Keratinocyte (primary cell): Measurements from ENCODE around the gene SDCCAG8. TPM values are rescaled to one million over a fixed set of nuclear protein-coding genes. Genes with fewer than 3 reads are reported as not detected.

Experiments
- DNase-seq: peaks from one replicate; pipeline ENCODE4 v3.0.0-alpha.2; 2011; ENCODE audit warnings: low read depth, missing footprints, low spot score
- FAIRE-seq: peaks from 2 replicates; lab custom pipeline; 2011; peaks lifted over from hg19 to GRCh38; lab: Jason Lieb, UNC
- H2AFZ ChIP-seq: 2 replicates; pipeline ENCODE4 v1.6.0; 2012; ENCODE audit warnings: low read length, control low read depth, inconsistent platforms; ENCODE audit not compliant: control insufficient read depth
- H3K27ac ChIP-seq: 2 replicates; pipeline ENCODE4 v1.5.1; 2011; ENCODE audit warnings: low read length; ENCODE audit not compliant: control insufficient read depth, insufficient read depth
- H3K27me3 ChIP-seq: 3 replicates; pipeline ENCODE4 v1.6.0; 2011; ENCODE audit warnings: low read length; ENCODE audit not compliant: control insufficient read depth, insufficient read depth; ENCODE audit errors: extremely low read depth
- H3K36me3 ChIP-seq, 2 experiments: 2 replicates in 1 of 2; 3 replicates in 1 of 2; pipeline ENCODE4 v1.5.1; 2011; ENCODE audit warnings: low read length in 2 of 2, mild to moderate bottlenecking in 1 of 2; ENCODE audit not compliant: control insufficient read depth in 2 of 2, insufficient read depth in 2 of 2; ENCODE audit errors: extremely low read depth in 1 of 2
- H3K4me1 ChIP-seq: 3 replicates; pipeline ENCODE4 v1.5.1; 2011; ENCODE audit warnings: low read length; ENCODE audit not compliant: control insufficient read depth, insufficient read depth; ENCODE audit errors: extremely low read depth
- H3K4me2 ChIP-seq: 3 replicates; pipeline ENCODE4 v1.6.0; 2011; ENCODE audit warnings: low read depth, low read length; ENCODE audit not compliant: control insufficient read depth, insufficient read depth; ENCODE audit errors: extremely low read depth
- H3K4me3 ChIP-seq, 3 experiments: fragments of 200-600 bp in 1 of 3; sonication (generic) in 1 of 3; 2 replicates in 2 of 3; 3 replicates in 1 of 3; pipeline ENCODE4 v1.5.1; 2011 to 2016; ENCODE audit warnings: low read length in 3 of 3, mild to moderate bottlenecking in 3 of 3, control low read depth in 2 of 3, inconsistent platforms in 1 of 3, low read depth in 1 of 3, mixed read lengths in 1 of 3, mixed run types in 1 of 3, moderate library complexity in 1 of 3; ENCODE audit not compliant: control insufficient read depth in 2 of 3, insufficient read depth in 2 of 3; ENCODE audit errors: extremely low read depth in 1 of 3
- H3K79me2 ChIP-seq: 2 replicates; pipeline ENCODE4 v1.6.0; 2012; ENCODE audit warnings: low read length; ENCODE audit not compliant: control insufficient read depth, insufficient read depth
- H3K9ac ChIP-seq: 3 replicates; pipeline ENCODE4 v1.6.0; 2011; ENCODE audit warnings: low read length; ENCODE audit not compliant: control insufficient read depth, insufficient read depth; ENCODE audit errors: extremely low read depth
- H3K9me1 ChIP-seq: 3 replicates; pipeline ENCODE4 v1.6.0; 2011; ENCODE audit warnings: low read length; ENCODE audit not compliant: control insufficient read depth, insufficient read depth; ENCODE audit errors: extremely low read depth
- H3K9me3 ChIP-seq: 2 replicates; pipeline ENCODE4 v1.5.1; 2012; ENCODE audit warnings: low read depth, low read length; ENCODE audit not compliant: control insufficient read depth
- H4K20me1 ChIP-seq: 3 replicates; pipeline ENCODE4 v1.6.0; 2011; ENCODE audit warnings: low read length; ENCODE audit not compliant: control insufficient read depth, insufficient read depth; ENCODE audit errors: extremely low read depth
- EZH2 ChIP-seq: IDR thresholded peaks from one replicate; pipeline ENCODE4 v1.6.1; 2012; ENCODE audit warnings: inconsistent platforms, mild to moderate bottlenecking, low read length, moderate library complexity
- dilution Hi-C: fragments of 300-500 bp; cut with MboI; formaldehyde crosslinking; loops from one replicate; pipeline ENCODE4 v1.7.0; 2020; ENCODE audit warnings: low sequenced_read_pairs; ENCODE audit not compliant: extremely low pct_ligation_motif_present
- polyA plus RNA-seq, 5 experiments: library from polyadenylated mRNA; depleted of rRNA in 3 of 5; stranded (reverse) in 3 of 5; stranded (forward) in 1 of 5; unstranded in 1 of 5; fragments of >200 nt; gene quantifications; 1 replicate in 1 of 5; 2 replicates in 3 of 5; 3 replicates in 1 of 5; pipeline versions ENCODE4 v1.2.1 to v1.2.3, GENCODE V29; 2011 to 2012; ENCODE audit warnings: missing spikeins in 2 of 5, low read depth in 1 of 5, low replicate concordance in 1 of 5
- TF ChIP-seq, protein P1 (sequence below), 3 experiments: IDR thresholded peaks in 1 of 3; conservative IDR thresholded peaks in 1 of 3; optimal IDR thresholded peaks in 1 of 3; 2 replicates in 2 of 3; 3 replicates in 1 of 3; pipeline versions ENCODE3 to v1.5.1; 2011; ENCODE audit warnings: low read length in 3 of 3, mild to moderate bottlenecking in 3 of 3, moderate library complexity in 2 of 3, control low read depth in 1 of 3, inconsistent platforms in 1 of 3; ENCODE audit not compliant: insufficient read depth in 2 of 3; ENCODE audit errors: extremely low read depth in 1 of 3

The SDCCAG8 gene
- polyA plus RNA-seq, 1 donor (not counting 4 experiments of a cell fraction or from before 2014, with no cell fraction given) = 61.6 TPM

DNA sequence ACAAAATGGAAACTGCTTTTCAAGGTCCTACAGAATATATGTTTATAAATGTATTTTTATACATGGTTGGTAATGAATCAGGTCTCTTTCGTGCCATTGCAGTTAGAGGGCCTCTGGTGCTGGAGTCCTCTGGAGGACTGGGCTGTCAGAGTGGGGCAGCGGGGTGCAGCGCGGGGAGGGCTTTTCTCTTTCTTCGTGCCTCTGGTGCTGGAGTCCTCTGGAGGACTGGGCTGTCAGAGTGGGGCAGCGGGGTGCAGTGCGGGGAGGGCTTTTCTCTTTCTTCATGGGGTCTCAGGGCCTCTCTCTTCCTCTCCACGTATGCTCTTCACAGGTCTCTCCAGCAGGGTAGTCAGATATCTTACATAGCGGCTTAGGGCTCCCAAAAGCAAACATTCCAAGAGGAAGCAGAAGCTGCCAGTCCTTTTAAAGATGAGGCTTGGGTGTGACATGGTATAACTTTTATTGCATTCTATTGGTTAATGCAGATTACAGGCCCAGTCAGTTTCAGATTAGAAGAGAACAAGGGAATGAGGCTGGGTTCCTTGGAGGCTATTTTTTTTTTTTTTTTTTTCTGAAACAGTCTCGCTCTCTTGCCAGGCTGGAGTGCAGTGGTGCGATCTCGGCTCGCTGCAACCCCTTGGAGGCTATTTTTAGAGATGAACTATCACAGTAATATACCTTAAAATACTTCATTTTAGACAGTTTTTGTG lies 13.1 kb downstream of the SDCCAG8 start:
- Histone ChIP-seq H3K9ac (peak overlapping the region; percentile 9), H3K9me3 (no peaks in the 10 kb centered on the region), H3K4me3 (peak overlapping the region in 2 of 3 experiments; percentile 20 to 42), H4K20me1 (no peaks in the 10 kb centered on the region), H3K27ac (peak overlapping the region; percentile 66), H2AFZ (no peak overlapping the region), H3K4me2 (peak overlapping the region; percentile 75), H3K27me3 (no peaks in the 10 kb centered on the region), H3K36me3 (peaks cover 2 to 14% of the 10 kb centered on the region in 2 experiments), H3K9me1 (no peaks in the 10 kb centered on the region), H3K79me2 (peaks cover 32% of the 10 kb centered on the region), H3K4me1 (peaks cover 34% of the 10 kb centered on the region)
- dilution Hi-C loops = no loop called here
- no peak for FAIRE-seq
- no peak for TF ChIP-seq EZH2
- DNase-seq = no peak

DNA sequence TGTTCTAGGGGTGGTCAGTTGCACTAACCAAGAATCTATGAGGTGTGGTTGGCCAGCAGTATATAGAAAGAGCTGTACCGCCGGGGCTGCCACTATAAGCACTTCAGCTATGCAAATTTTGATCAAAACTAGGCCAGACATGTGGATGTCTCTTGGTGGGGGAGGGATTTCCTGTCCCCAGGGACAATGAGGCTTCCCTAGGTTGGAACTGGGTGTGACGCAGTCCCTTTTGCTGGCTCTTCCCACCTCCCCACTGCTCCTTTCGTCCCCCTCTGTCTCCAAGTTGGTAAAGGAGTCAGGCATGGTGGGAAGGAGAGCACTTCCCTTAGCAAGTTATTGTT lies 13.6 kb downstream of the SDCCAG8 start:
- Histone ChIP-seq H3K4me2 (peak overlapping the region; percentile 9), H3K9me1 (no peaks in the 10 kb centered on the region), H3K9ac (no peak overlapping the region), H3K4me1 (peaks cover 30% of the 10 kb centered on the region), H3K27me3 (no peaks in the 10 kb centered on the region), H3K4me3 (no peak overlapping the region), H3K9me3 (no peaks in the 10 kb centered on the region), H3K36me3 (peaks cover 4 to 14% of the 10 kb centered on the region in 2 experiments), H3K79me2 (peaks cover 28% of the 10 kb centered on the region), H3K27ac (peak overlapping the region; percentile 38), H2AFZ (no peak overlapping the region), H4K20me1 (no peaks in the 10 kb centered on the region)
- DNase-seq = no peak
- no peak for FAIRE-seq
- TF ChIP-seq, protein P1, sequence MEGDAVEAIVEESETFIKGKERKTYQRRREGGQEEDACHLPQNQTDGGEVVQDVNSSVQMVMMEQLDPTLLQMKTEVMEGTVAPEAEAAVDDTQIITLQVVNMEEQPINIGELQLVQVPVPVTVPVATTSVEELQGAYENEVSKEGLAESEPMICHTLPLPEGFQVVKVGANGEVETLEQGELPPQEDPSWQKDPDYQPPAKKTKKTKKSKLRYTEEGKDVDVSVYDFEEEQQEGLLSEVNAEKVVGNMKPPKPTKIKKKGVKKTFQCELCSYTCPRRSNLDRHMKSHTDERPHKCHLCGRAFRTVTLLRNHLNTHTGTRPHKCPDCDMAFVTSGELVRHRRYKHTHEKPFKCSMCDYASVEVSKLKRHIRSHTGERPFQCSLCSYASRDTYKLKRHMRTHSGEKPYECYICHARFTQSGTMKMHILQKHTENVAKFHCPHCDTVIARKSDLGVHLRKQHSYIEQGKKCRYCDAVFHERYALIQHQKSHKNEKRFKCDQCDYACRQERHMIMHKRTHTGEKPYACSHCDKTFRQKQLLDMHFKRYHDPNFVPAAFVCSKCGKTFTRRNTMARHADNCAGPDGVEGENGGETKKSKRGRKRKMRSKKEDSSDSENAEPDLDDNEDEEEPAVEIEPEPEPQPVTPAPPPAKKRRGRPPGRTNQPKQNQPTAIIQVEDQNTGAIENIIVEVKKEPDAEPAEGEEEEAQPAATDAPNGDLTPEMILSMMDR (optimal IDR thresholded peaks at IDR 0.05 in 1 of 3, IDR thresholded peaks at IDR 0.05 in 1 of 3, conservative IDR thresholded peaks at IDR 0.05 in 1 of 3; ENCODE audit: extremely low read depth in 1 of 3, insufficient read depth in 2 of 3, low read length in 3 of 3) = no peak
- no peak for TF ChIP-seq EZH2
- dilution Hi-C loops = no loop called here
